Spinal cord (tissue), 10 donors: ENCODE measurements around the gene ZNF532. TPM values are rescaled to one million over a fixed set of nuclear protein-coding genes. Genes with fewer than 3 reads are reported as not detected.
A peak's percentile ranks its signal among the peaks of the same experiment; 100 is the strongest.

Experiments used
- DNase-seq, 6 donors: peaks; one replicate each; pipeline versions ENCODE4 v3.0.0 to v3.0.0-alpha.2; 2013 to 2015; ENCODE audit warnings: low spot score in 6 of 6, low read depth in 4 of 6
- H3K27ac ChIP-seq: one replicate; pipeline ENCODE4 v1.5.1; 2013; ENCODE audit warnings: low read depth, low read length, control low read depth
- H3K27me3 ChIP-seq: one replicate; pipeline ENCODE4 v1.6.1; 2013; ENCODE audit warnings: low read length; ENCODE audit not compliant: control insufficient read depth, insufficient read depth
- H3K36me3 ChIP-seq: one replicate; pipeline ENCODE4 v1.6.1; 2013; ENCODE audit warnings: low read length; ENCODE audit not compliant: control insufficient read depth, insufficient read depth
- H3K4me1 ChIP-seq: one replicate; pipeline ENCODE4 v1.6.1; 2013; ENCODE audit warnings: low read length; ENCODE audit not compliant: control insufficient read depth, insufficient read depth
- H3K4me3 ChIP-seq: one replicate; pipeline ENCODE4 v1.5.1; 2013; ENCODE audit warnings: low read depth, low read length, control low read depth
- H3K9me3 ChIP-seq: one replicate; pipeline ENCODE4 v1.6.1; 2013; ENCODE audit warnings: low read length; ENCODE audit not compliant: control insufficient read depth, insufficient read depth
- WGBS: methylation state at CpG from one replicate; pipeline ENCODE4 v1.1.5; 2013; ENCODE audit warnings: missing lambda C conversion rate; ENCODE audit not compliant: insufficient coverage; 5-methylcytosine and 5-hydroxymethylcytosine counted together
- polyA plus RNA-seq, 2 donors: library from polyadenylated mRNA; unstranded; fragments of 120-200 nt; gene quantifications; one replicate each; pipeline ENCODE4 v1.2.1, GENCODE V29; 2013; ENCODE audit not compliant: insufficient read length in 2 of 2
- total RNA-seq, 2 donors: library from RNA; depleted of rRNA in 1 of 2; stranded (reverse); fragments of 120-200 nt in 1 of 2; fragments of >200 nt in 1 of 2; gene quantifications; one replicate each; pipeline versions ENCODE4 v1.2.3 to v1.2.4, GENCODE V29; 2013 to 2014
- donor health status: healthy.

Gene ZNF532
- total and polyA plus RNA-seq, 4 donors = 106 to 147 (median 122) TPM

DNA sequence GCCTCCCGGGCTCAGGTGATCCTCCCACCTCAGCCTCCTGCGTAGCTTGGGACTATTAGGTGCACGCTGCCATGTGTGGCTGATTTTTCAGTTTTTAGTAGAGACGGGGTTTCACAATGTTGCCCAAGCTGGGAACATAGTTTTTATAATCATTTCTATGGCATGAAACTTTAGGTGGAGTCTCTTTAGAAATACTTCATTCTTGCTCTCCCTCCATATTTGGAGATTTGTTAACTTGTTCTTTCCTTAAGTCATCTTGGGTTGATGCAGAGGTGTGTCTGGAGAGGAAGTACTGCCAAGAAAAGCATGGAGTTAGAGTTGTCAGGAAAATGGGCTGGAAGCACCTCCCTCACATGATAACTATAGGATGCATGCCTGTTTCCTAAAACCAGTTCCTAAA lies 17.4 kb downstream of the ZNF532 start:
- no peak overlapping the region for H3K4me3 ChIP-seq
- H3K27ac ChIP-seq = no peak overlapping the region
- no peaks in the 10 kb centered on the region for H3K9me3 ChIP-seq
- H3K36me3 ChIP-seq = peaks cover 34% of the 10 kb centered on the region
- WGBS = 88% methylated on average over 1 of the region's 4 CpGs
- DNase-seq = no peak
- peaks cover 11% of the 10 kb centered on the region for H3K4me1 ChIP-seq
- no peaks in the 10 kb centered on the region for H3K27me3 ChIP-seq

GRCh38 chr18:58882686-58883085 lies 18.0 kb downstream of the ZNF532 start:
- Histone ChIP-seq H3K4me1 (peaks cover 15% of the 10 kb centered on the region), H3K4me3 (no peak overlapping the region), H3K9me3 (no peaks in the 10 kb centered on the region), H3K36me3 (peaks cover 32% of the 10 kb centered on the region), H3K27ac (no peak overlapping the region), H3K27me3 (no peaks in the 10 kb centered on the region)
- WGBS = no CpG with 5 or more reads among the region's 1 CpG
- no peak for DNase-seq

GRCh38 chr18:58884680-58885079 lies 20.0 kb downstream of the ZNF532 start:
- Histone ChIP-seq H3K36me3 (peaks cover 18% of the 10 kb centered on the region), H3K4me1 (peaks cover 7% of the 10 kb centered on the region), H3K27me3 (no peaks in the 10 kb centered on the region), H3K27ac (no peak overlapping the region), H3K9me3 (no peaks in the 10 kb centered on the region), H3K4me3 (no peak overlapping the region)
- no CpG with 5 or more reads among the region's 5 CpGs for WGBS
- no peak for DNase-seq

DNA sequence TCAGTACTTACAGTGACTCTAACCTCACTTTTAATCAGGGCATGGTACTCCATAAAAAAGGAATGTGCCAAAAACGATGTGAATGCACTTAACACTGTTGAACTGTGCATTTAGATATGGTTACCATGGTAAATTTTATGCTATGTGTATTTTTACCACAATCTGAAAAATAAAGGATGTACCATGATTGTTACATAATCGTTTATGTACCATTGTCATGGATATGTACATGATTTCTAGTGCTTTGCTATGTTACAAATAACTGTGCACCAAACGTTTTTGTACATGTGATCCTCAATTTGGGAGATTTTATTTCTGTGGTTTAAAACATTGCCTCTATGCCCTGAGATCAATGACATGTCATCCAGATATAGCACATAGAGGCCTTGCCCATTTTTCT lies 21.8 kb downstream of the ZNF532 start:
- H3K4me1 ChIP-seq = peaks cover 7% of the 10 kb centered on the region
- no peak overlapping the region for H3K4me3 ChIP-seq
- no peaks in the 10 kb centered on the region for H3K9me3 ChIP-seq
- H3K36me3 ChIP-seq = peaks cover 25% of the 10 kb centered on the region
- H3K27ac ChIP-seq = no peak overlapping the region
- no peak for DNase-seq
- no CpG with 5 or more reads among the region's 3 CpGs for WGBS
- no peaks in the 10 kb centered on the region for H3K27me3 ChIP-seq

DNA sequence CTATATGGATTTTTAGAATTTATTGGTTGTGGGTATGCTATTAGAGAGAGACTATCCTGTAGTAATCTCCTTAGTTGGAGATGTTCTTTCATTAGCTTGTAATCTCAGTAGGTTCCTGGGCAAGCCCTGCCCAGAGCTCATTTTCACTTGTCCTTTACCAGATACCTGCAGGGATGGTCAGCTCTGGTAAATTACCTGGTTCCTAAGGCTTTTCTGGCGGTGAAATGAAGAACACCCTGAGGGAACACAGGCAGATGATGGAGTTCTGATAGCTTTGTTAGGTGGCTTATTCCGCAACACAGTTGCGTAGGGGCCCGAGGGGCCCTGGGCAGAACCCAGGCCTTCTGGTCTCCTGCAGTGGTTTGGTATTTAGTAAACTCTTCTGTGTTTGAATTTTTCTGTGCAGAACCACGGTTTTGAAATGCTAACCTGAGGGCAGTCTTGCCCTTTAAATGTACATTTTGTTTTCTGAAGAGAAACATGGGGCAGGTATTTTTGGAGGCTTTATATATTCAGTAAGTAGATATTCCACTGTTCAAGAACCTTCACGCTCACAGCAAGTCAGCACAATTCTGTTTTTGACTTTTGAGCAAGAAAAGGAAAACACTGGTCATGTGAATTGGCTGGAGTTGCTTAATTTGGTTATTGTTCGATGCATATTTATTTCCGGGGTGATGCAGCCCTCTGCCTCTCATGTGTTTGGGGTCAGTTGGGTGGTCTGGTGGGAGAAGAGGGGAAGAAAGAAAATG lies 22.4 kb downstream of the ZNF532 start:
- DNase-seq = no peak
- Histone ChIP-seq H3K4me1 (peaks cover 7% of the 10 kb centered on the region), H3K9me3 (no peaks in the 10 kb centered on the region), H3K36me3 (peaks cover 21% of the 10 kb centered on the region), H3K27me3 (no peaks in the 10 kb centered on the region), H3K4me3 (no peak overlapping the region), H3K27ac (peak overlapping the region; percentile 35)
- 92% methylated on average over 5 of the region's 8 CpGs for WGBS

GRCh38 chr18:58887613-58887963 lies 22.9 kb downstream of the ZNF532 start:
- peak overlapping the region; percentile 35 for H3K27ac ChIP-seq
- H3K27me3 ChIP-seq = no peaks in the 10 kb centered on the region
- H3K4me1 ChIP-seq = peaks cover 8% of the 10 kb centered on the region
- H3K4me3 ChIP-seq = no peak overlapping the region
- DNase-seq = no peak
- peaks cover 21% of the 10 kb centered on the region for H3K36me3 ChIP-seq
- WGBS = 73% methylated on average over 7 of the region's 10 CpGs
- H3K9me3 ChIP-seq = no peaks in the 10 kb centered on the region

DNA sequence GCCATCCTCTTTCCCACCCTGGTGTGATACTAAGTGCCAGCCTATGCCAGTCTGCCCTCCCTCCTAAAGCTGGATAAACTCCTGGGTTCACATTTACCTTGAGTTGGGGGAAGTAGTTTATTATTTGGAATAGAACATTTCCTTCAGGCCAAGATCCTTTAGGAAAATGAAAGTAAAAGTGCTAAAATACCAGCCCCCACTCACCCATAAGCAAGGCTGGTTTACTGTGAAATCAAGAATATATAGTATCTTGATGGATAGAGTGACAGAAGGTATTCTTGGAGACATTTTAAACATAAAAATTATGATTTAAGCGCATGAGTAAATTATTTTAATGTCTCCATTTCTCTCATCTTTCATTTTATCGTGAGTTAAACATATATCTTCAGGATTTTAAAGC lies 27.1 kb downstream of the ZNF532 start:
- peaks cover 36% of the 10 kb centered on the region for H3K4me1 ChIP-seq
- no CpG with 5 or more reads among the region's 2 CpGs for WGBS
- no peak for DNase-seq
- H3K36me3 ChIP-seq = peaks cover 13% of the 10 kb centered on the region
- H3K4me3 ChIP-seq = no peak overlapping the region
- H3K9me3 ChIP-seq = no peaks in the 10 kb centered on the region
- H3K27ac ChIP-seq = peak overlapping the region; percentile 50
- no peaks in the 10 kb centered on the region for H3K27me3 ChIP-seq

DNA sequence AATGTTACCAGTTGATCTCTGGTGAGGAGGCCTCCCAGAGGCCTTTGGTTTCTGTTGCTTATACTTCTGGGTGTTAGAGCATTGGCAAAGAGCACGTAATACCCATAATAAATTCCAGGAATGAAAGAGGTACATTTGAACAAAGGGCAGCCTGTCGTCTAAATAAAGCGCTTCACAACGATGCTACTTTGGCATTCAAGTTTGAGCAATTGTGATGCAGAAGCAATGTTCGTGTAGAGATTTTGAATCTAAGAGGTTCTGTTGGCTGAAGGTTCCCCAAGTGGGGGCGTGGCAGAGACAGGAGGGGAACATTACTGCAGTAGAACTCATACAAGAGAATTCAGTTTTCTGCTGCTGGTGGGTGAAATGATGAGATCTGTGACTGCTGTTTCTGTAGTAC lies 27.8 kb downstream of the ZNF532 start:
- H3K27me3 ChIP-seq = no peaks in the 10 kb centered on the region
- H3K9me3 ChIP-seq = no peaks in the 10 kb centered on the region
- H3K27ac ChIP-seq = peak overlapping the region; percentile 50
- H3K4me1 ChIP-seq = peaks cover 31% of the 10 kb centered on the region
- DNase-seq = peak in 2 of 6 donors; percentile 50 to 58
- H3K4me3 ChIP-seq = no peak overlapping the region
- WGBS = 36% methylated on average over 5 of the region's 6 CpGs
- peaks cover 13% of the 10 kb centered on the region for H3K36me3 ChIP-seq

DNA sequence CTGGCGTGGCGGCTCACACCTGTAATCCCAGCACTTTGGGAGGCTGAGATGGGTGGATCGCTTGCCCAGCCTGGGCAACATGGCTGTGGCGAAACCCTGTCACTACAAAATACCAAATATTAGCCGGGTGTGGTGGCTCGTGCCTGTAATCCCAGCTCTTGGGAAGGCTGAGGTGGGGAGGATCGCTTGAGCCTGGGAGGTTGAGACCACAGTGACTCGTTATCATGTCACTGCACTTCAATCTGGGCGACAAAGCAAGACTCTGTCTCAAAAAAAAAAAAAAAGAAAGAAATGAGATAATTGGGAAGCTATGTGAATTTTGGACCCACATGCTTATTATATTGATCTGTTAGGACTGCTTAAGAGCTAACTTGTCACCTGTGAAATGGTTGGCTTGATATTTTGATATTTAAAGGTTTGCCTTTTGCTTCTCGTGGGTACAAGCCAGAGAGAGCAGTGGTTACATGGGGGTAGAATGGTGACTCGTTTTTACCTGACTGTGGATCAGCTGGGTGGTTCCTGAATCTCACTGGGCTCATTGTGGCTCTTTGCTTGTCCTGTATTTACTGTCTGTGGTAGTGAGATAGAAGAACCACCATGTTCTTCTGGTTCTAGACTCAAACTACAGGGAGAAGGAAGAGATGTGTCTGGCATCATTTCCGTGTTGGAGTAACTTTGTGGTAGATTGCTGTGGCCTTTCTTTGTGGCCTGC lies 28.9 kb downstream of the ZNF532 start:
- no peak for DNase-seq
- H3K27me3 ChIP-seq = no peaks in the 10 kb centered on the region
- H3K4me3 ChIP-seq = no peak overlapping the region
- WGBS = 100% methylated on average over 3 of the region's 12 CpGs
- H3K27ac ChIP-seq = peak overlapping the region; percentile 7
- peaks cover 15% of the 10 kb centered on the region for H3K36me3 ChIP-seq
- no peaks in the 10 kb centered on the region for H3K9me3 ChIP-seq
- peaks cover 33% of the 10 kb centered on the region for H3K4me1 ChIP-seq

DNA sequence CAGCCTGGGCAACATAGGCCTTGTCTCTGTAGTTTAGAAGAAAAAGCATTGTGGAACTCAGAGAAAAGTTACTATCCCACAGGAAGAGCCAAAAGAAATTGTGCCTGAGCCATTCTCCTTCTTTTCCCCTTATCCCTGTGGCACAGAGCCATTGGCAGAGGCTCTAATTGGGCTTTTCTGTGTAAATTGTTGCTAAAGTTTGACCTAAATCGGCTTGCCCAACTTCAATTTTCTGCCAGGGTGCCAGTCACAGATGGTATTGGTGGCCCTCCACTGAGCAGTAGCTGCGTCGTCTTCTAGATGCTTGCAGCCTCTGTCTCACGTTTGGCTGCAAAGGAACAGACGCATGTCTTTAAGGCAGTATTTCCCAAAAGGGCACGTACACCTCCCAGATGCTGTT lies 30.3 kb downstream of the ZNF532 start:
- DNase-seq = peak in 4 of 6 donors; percentile 47 to 90 (median 48)
- Histone ChIP-seq H3K27ac (peak overlapping the region; percentile 49), H3K4me1 (peaks cover 38% of the 10 kb centered on the region), H3K4me3 (no peak overlapping the region), H3K9me3 (no peaks in the 10 kb centered on the region), H3K27me3 (no peaks in the 10 kb centered on the region), H3K36me3 (peaks cover 13% of the 10 kb centered on the region)
- WGBS = 26% methylated on average over 6 of the region's 6 CpGs
